ENCODE results near the gene GPR137. TPM values are rescaled to one million over a fixed set of nuclear protein-coding genes. Genes with fewer than 3 reads are reported as not detected.

Gene GPR137
- total RNA-seq, 3 donors from 2014 or later (not counting 1 experiment from before 2014, with no cell fraction given) = 29.1 to 61.3 (median 34.4) TPM

GRCh38 chr11:64296236-64296635, 10.6 kb downstream of the GPR137 start:
- H3K27ac Mint-ChIP-seq = no peak overlapping the region
- no peak for ATAC-seq

GRCh38 chr11:64296830-64297698, 11.4 kb downstream of the GPR137 start:
- Histone ChIP-seq H3K4me3 (ENCODE audit: low read length) (no peak overlapping the region), H3K9me3 (ENCODE audit: control insufficient read depth, insufficient read depth, low read length) (no peaks in the 10 kb centered on the region), H3K27me3 (ENCODE audit: control insufficient read depth, insufficient read depth, low read length) (peaks cover 62% of the 10 kb centered on the region), H3K36me3 (ENCODE audit: control insufficient read depth, insufficient read depth, low read length) (no peaks in the 10 kb centered on the region), H3K27ac (ENCODE audit: low read length) (no peak overlapping the region), H3K4me1 (ENCODE audit: control insufficient read depth, insufficient read depth, low read length) (peaks cover 30% of the 10 kb centered on the region)
- WGBS (ENCODE audit: insufficient coverage) = 11% methylated on average over 31 of the region's 34 CpGs
- no peak for TF ChIP-seq CTCF (IDR thresholded peaks at IDR 0.05)
- no peak for DNase-seq
- H3K9me3 Mint-ChIP-seq = no peaks in the 10 kb centered on the region
- intact Hi-C loops (cut with micrococcal nuclease) = no loop called here
- H3K4me3 Mint-ChIP-seq = no peak overlapping the region
- H3K4me1 Mint-ChIP-seq = peaks cover 6 to 25% of the 10 kb centered on the region in 2 donors
- no peak overlapping the region for H3K27ac Mint-ChIP-seq
- no peak for ATAC-seq
- H3K27me3 Mint-ChIP-seq (ENCODE audit: low read depth in 2 of 2) = peaks cover 43 to 65% of the 10 kb centered on the region in 2 donors
- H3K36me3 Mint-ChIP-seq = no peaks in the 10 kb centered on the region

More at GRCh38 chr11:64296236-64296635, 10.6 kb downstream of the GPR137 start:
- H3K27me3 Mint-ChIP-seq (ENCODE audit: low read depth in 2 of 2) = peaks cover 43 to 62% of the 10 kb centered on the region in 2 donors
- no peaks in the 10 kb centered on the region for H3K9me3 Mint-ChIP-seq
- H3K36me3 ChIP-seq (ENCODE audit: control insufficient read depth, insufficient read depth, low read length) = no peaks in the 10 kb centered on the region
- no peak overlapping the region for H3K4me3 ChIP-seq (ENCODE audit: low read length)
- peaks cover 58% of the 10 kb centered on the region for H3K27me3 ChIP-seq (ENCODE audit: control insufficient read depth, insufficient read depth, low read length)
- H3K9me3 ChIP-seq (ENCODE audit: control insufficient read depth, insufficient read depth, low read length) = no peaks in the 10 kb centered on the region
- no peak overlapping the region for H3K4me3 Mint-ChIP-seq
- no peak for DNase-seq
- peaks cover 27% of the 10 kb centered on the region for H3K4me1 ChIP-seq (ENCODE audit: control insufficient read depth, insufficient read depth, low read length)
- no peak for TF ChIP-seq CTCF (IDR thresholded peaks at IDR 0.05)
- 44% methylated on average over 1 of the region's 1 CpG for WGBS (ENCODE audit: insufficient coverage)
- no peak overlapping the region for H3K27ac ChIP-seq (ENCODE audit: low read length)
- intact Hi-C loops (cut with micrococcal nuclease) = no loop called here
- no peaks in the 10 kb centered on the region for H3K36me3 Mint-ChIP-seq
- H3K4me1 Mint-ChIP-seq = peaks cover 6 to 25% of the 10 kb centered on the region in 2 donors

- Mint-ChIP-seq H3K9me3 (no peaks in the 10 kb centered on the region), H3K4me1 (peaks cover 6 to 19% of the 10 kb centered on the region in 2 donors), H3K36me3 (no peaks in the 10 kb centered on the region), H3K27me3 (ENCODE audit: low read depth in 2 of 2) (peaks cover 43 to 61% of the 10 kb centered on the region in 2 donors), H3K4me3 (no peak overlapping the region), H3K27ac (no peak overlapping the region)
- no peak for TF ChIP-seq CTCF (IDR thresholded peaks at IDR 0.05)
- Histone ChIP-seq H3K36me3 (ENCODE audit: control insufficient read depth, insufficient read depth, low read length) (no peaks in the 10 kb centered on the region), H3K9me3 (ENCODE audit: control insufficient read depth, insufficient read depth, low read length) (no peaks in the 10 kb centered on the region), H3K4me3 (ENCODE audit: low read length) (no peak overlapping the region), H3K27ac (ENCODE audit: low read length) (no peak overlapping the region), H3K27me3 (ENCODE audit: control insufficient read depth, insufficient read depth, low read length) (peaks cover 56% of the 10 kb centered on the region), H3K4me1 (ENCODE audit: control insufficient read depth, insufficient read depth, low read length) (peaks cover 24% of the 10 kb centered on the region)
- DNase-seq = peak in 1 of 2 donors; percentile 44
- ATAC-seq = no peak
- intact Hi-C loops (cut with micrococcal nuclease) = no loop called here
- 18% methylated on average over 18 of the region's 18 CpGs for WGBS (ENCODE audit: insufficient coverage)
Measured at GRCh38 chr11:64297699-64298358, 12.2 kb downstream of the GPR137 start.

Measured in natural killer cell (primary cell).